PC-9 (cell line): Measurements from ENCODE around the gene RTN3. TPM values are rescaled to one million over a fixed set of nuclear protein-coding genes. Genes with fewer than 3 reads are reported as not detected.
A peak's percentile ranks its signal among the peaks of the same experiment; 100 is the strongest.

Experiments
- BruUV-seq: library from RNA; stranded (reverse); fragments of 400-500 nt; replicated peaks from 2 replicates; lab custom pipeline; 2021; lab: Mats Ljungman, UMichigan
- CTCF ChIA-PET: fragments of 300-600 bp; sonication (Branson Sonifier 250); formaldehyde crosslinking; loops from one replicate; lab custom pipeline; 2022; ENCODE audit warnings: antibody characterized with exemption; lab: Charles Lee
- POLR2A ChIA-PET: fragments of 300-600 bp; sonication (Branson Sonifier 250); formaldehyde crosslinking; loops from one replicate; lab custom pipeline; 2022; ENCODE audit warnings: antibody characterized with exemption; ENCODE audit not compliant: unreplicated experiment; lab: Charles Lee
- DNase-seq, 2 experiments: peaks; one replicate each; pipeline versions ENCODE4 v3.0.0 to v3.0.0-alpha.2; 2015 to 2022; ENCODE audit warnings: mixed read lengths in 1 of 2
- H2AFZ ChIP-seq: fragments of 200-600 bp; sonication (generic); 2 replicates; pipeline ENCODE4 v1.8.1; 2017; ENCODE audit warnings: antibody characterized with exemption
- H3F3A ChIP-seq: fragments of 200-600 bp; sonication (generic); 2 replicates; pipeline ENCODE4 v1.8.1; 2017; ENCODE audit warnings: antibody characterized with exemption, mild to moderate bottlenecking, low read depth; ENCODE audit not compliant: insufficient read depth
- H3K27ac ChIP-seq: fragments of 200-600 bp; sonication (generic); 2 replicates; pipeline ENCODE4 v1.6.1; 2016; ENCODE audit warnings: mixed run types
- H3K27me3 ChIP-seq: fragments of 200-600 bp; sonication (generic); 2 replicates; pipeline ENCODE4 v1.6.1; 2016; ENCODE audit warnings: low read depth, mixed run types; ENCODE audit not compliant: insufficient read depth
- H3K36me3 ChIP-seq: fragments of 200-600 bp; sonication (generic); 2 replicates; pipeline ENCODE4 v1.6.1; 2016; ENCODE audit warnings: low read depth, mixed run types
- H3K4me1 ChIP-seq: fragments of 200-600 bp; sonication (generic); replicated peaks from 2 replicates; pipeline ENCODE4 v1.6.1; 2016; ENCODE audit warnings: mixed run types; ENCODE audit not compliant: insufficient read depth
- H3K4me2 ChIP-seq: fragments of 200-600 bp; sonication (generic); 2 replicates; pipeline ENCODE4 v1.6.1; 2017; ENCODE audit warnings: mixed run types
- H3K4me3 ChIP-seq: fragments of 200-600 bp; sonication (generic); 2 replicates; pipeline ENCODE4 v1.6.1; 2016; ENCODE audit warnings: mixed run types
- H3K79me2 ChIP-seq: fragments of 200-600 bp; sonication (generic); 2 replicates; pipeline ENCODE4 v1.6.1; 2017; ENCODE audit warnings: low read depth, mixed run types
- H3K9me2 ChIP-seq: fragments of 200-600 bp; sonication (generic); 2 replicates; pipeline ENCODE4 v1.8.1; 2017; ENCODE audit warnings: mild to moderate bottlenecking; ENCODE audit not compliant: insufficient read depth
- H3K9me3 ChIP-seq: fragments of 200-600 bp; sonication (generic); 2 replicates; pipeline ENCODE4 v1.8.1; 2016; ENCODE audit warnings: low read depth; ENCODE audit not compliant: insufficient read depth
- H4K20me1 ChIP-seq: fragments of 200-600 bp; sonication (generic); 2 replicates; pipeline ENCODE4 v1.8.1; 2017; ENCODE audit not compliant: insufficient read depth
- EZH2 ChIP-seq: fragments of 200-600 bp; sonication (generic); IDR thresholded peaks from 2 replicates; pipeline ENCODE4 v1.8.0; 2017; ENCODE audit warnings: antibody characterized with exemption, low read depth
- intact Hi-C: fragments of 100-400 bp; cut with micrococcal nuclease; formaldehyde crosslinking; loops from one replicate; pipeline ENCODE4 v1.10.0; 2022; ENCODE audit not compliant: unreplicated experiment
- total RNA-seq: library from RNA; stranded (reverse); gene quantifications from 2 replicates; pipeline ENCODE4 v1.2.3, GENCODE V29; 2021
- TF ChIP-seq, protein P1 (sequence below): fragments of 200-600 bp; sonication (generic); conservative IDR thresholded peaks from 2 replicates; pipeline ENCODE4 v1.6.1; 2017; ENCODE audit warnings: mixed run types, antibody characterized with exemption, mild to moderate bottlenecking, moderate library complexity

RTN3 gene
- total RNA-seq, 1 experiment from 2014 or later = 279 TPM

GRCh38 chr11:63639199-63639832, 42.0 kb upstream of the RTN3 start:
- ChIA-PET POLR2A (no interaction called here), CTCF (interaction anchor here (0.5 to 1.4 kb wide), 4 partner anchors 46 to 1002 kb away, joined by 3 to 8 read pairs (median 3); no protein-coding TSS in a partner anchor)
- Histone ChIP-seq H3K4me2 (no peak overlapping the region), H3K27ac (no peak overlapping the region), H3K4me1 (no peaks in the 10 kb centered on the region), H4K20me1 (no peaks in the 10 kb centered on the region), H3K4me3 (no peak overlapping the region), H3K36me3 (peaks cover 43% of the 10 kb centered on the region), H3K79me2 (no peaks in the 10 kb centered on the region), H3K9me2 (no peaks in the 10 kb centered on the region), H3K9me3 (no peaks in the 10 kb centered on the region), H2AFZ (no peak overlapping the region), H3F3A (peaks cover 4% of the 10 kb centered on the region; the same call in 1 of the 2 replicates), H3K27me3 (no peaks in the 10 kb centered on the region)
- TF ChIP-seq, protein P1, sequence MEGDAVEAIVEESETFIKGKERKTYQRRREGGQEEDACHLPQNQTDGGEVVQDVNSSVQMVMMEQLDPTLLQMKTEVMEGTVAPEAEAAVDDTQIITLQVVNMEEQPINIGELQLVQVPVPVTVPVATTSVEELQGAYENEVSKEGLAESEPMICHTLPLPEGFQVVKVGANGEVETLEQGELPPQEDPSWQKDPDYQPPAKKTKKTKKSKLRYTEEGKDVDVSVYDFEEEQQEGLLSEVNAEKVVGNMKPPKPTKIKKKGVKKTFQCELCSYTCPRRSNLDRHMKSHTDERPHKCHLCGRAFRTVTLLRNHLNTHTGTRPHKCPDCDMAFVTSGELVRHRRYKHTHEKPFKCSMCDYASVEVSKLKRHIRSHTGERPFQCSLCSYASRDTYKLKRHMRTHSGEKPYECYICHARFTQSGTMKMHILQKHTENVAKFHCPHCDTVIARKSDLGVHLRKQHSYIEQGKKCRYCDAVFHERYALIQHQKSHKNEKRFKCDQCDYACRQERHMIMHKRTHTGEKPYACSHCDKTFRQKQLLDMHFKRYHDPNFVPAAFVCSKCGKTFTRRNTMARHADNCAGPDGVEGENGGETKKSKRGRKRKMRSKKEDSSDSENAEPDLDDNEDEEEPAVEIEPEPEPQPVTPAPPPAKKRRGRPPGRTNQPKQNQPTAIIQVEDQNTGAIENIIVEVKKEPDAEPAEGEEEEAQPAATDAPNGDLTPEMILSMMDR = peak; percentile 80
- TF ChIP-seq EZH2 = no peak
- no peak for DNase-seq
- BruUV-seq = no TSS peak
- intact Hi-C loops = loop anchor here (5.0 to 10.0 kb wide), 3 partner anchors 98 to 735 kb away; no protein-coding TSS in a partner anchor

GRCh38 chr11:63641727-63642126, 39.6 kb upstream of the RTN3 start:
- intact Hi-C loops = loop anchor here (10.0 kb wide), 1 partner anchor 607 kb away; no protein-coding TSS in a partner anchor
- Histone ChIP-seq H3K36me3 (peaks cover 46% of the 10 kb centered on the region), H3K27ac (no peak overlapping the region), H3K4me1 (no peaks in the 10 kb centered on the region), H3K79me2 (no peaks in the 10 kb centered on the region), H3K9me3 (no peaks in the 10 kb centered on the region), H3K9me2 (no peaks in the 10 kb centered on the region), H4K20me1 (no peaks in the 10 kb centered on the region), H2AFZ (no peak overlapping the region), H3K4me3 (no peak overlapping the region), H3F3A (no peaks in the 10 kb centered on the region; the same call in 1 of the 2 replicates), H3K4me2 (no peak overlapping the region), H3K27me3 (no peaks in the 10 kb centered on the region)
- TF ChIP-seq, protein P1 = peak; percentile 31; the same call in 1 of the 2 replicates
- no peak for TF ChIP-seq EZH2
- POLR2A ChIA-PET = no interaction called here
- DNase-seq = no peak
- no TSS peak for BruUV-seq
- CTCF ChIA-PET = no interaction called here

DNA sequence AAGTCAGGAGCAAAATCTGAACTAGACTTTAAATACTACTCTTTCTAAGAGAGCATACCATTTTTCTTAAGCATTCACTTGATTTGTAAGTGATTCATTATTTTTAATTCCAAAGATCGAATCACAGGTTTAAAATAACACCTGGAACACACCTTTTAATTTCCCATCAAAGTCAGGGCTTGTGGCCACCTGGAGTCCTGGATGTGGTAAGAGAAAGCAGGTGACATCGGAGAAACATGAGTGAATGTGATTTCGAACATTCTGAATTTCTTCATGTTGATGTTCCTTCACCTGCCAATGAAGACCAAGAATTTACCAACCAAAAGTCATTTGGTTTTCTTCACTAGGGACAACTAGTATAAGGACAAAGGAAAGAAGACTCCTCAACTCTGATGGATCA, 38.1 kb upstream of the RTN3 start:
- no peaks in the 10 kb centered on the region for H4K20me1 ChIP-seq
- H3K9me2 ChIP-seq = no peaks in the 10 kb centered on the region
- no TSS peak for BruUV-seq
- no peak overlapping the region for H3K27ac ChIP-seq
- no peak for DNase-seq
- H3K79me2 ChIP-seq = no peaks in the 10 kb centered on the region
- no peaks in the 10 kb centered on the region for H3K4me1 ChIP-seq
- no peak overlapping the region for H3K4me2 ChIP-seq
- no peaks in the 10 kb centered on the region; the same call in 1 of the 2 replicates for H3F3A ChIP-seq
- CTCF ChIA-PET = interaction anchor here (0.5 to 0.6 kb wide), 2 partner anchors 19 to 21 kb away, joined by 3 read pairs; no protein-coding TSS in a partner anchor
- no peak overlapping the region for H3K4me3 ChIP-seq
- TF ChIP-seq, protein P1 = no peak
- no peak for TF ChIP-seq EZH2
- H2AFZ ChIP-seq = no peak overlapping the region
- H3K27me3 ChIP-seq = no peaks in the 10 kb centered on the region
- no peaks in the 10 kb centered on the region for H3K9me3 ChIP-seq
- intact Hi-C loops = loop anchor here (10.0 kb wide), 1 partner anchor 608 kb away; no protein-coding TSS in a partner anchor
- H3K36me3 ChIP-seq = peaks cover 49% of the 10 kb centered on the region
- POLR2A ChIA-PET = no interaction called here
